Amniotic epithelial cell (primary cell): ENCODE results near the gene TTC17.
"Not testable (repeated sequence)": the region's sequence is repeated elsewhere in the genome, so short reads cannot be mapped to it uniquely, and the experiment has no call there.

Source experiments
- DNase-seq: peaks from one replicate; pipeline ENCODE4 v3.0.0-alpha.2; 2010; ENCODE audit warnings: low read depth

TTC17 gene

DNA sequence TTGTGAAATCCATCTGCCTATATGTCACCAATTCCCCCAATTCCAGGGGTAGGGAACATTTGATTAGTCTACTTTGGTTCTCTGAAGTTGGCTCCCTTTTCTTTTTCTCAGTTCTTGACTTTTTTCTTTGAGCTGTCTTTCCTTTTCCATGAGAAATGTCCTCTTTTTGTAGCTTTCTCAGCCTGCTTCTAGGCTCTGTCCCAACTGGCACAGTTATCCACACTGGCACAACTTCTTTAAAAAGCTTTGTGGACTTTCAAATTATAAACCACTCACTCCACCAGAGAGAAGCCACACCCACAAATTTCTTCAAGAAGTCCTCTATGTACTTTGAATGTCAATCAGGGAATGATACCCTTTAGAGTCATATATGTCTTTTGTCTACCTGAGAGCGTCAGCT, 100.5 kb downstream of the TTC17 start:
- DNase-seq = no peak

GRCh38 chr11:43462359-43462758, 103.6 kb downstream of the TTC17 start:
- no peak for DNase-seq

GRCh38 chr11:43467958-43468357, 109.2 kb downstream of the TTC17 start:
- peak; percentile 9 for DNase-seq

DNA sequence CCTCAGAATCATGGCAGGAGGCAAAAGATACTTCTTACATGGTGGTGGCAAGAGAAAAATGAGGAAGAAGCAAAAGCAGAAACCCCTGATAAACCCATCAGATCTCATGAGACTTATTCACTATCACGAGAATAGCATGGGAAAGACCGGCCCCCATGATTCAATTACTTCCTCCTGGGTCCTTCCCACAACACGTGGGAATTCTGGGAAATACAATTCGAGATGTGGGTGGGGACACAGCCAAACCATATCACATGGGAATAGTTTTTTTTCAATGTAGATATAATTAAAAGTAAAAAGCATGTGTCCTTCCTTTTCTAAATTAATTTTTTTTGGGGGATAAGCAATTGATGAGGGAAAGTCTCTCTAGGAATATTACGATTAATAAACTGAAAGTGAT, 118.8 kb downstream of the TTC17 start:
- DNase-seq = not testable (repeated sequence)

- peak; percentile 49 for DNase-seq
Measured at GRCh38 chr11:43486141-43486540, 127.4 kb downstream of the TTC17 start.

- peak; percentile 48 for DNase-seq
Measured at GRCh38 chr11:43489869-43490465, 131.2 kb downstream of the TTC17 start.

GRCh38 chr11:43492701-43493100, 134.0 kb downstream of the TTC17 start:
- DNase-seq = no peak

- no peak for DNase-seq
Measured at GRCh38 chr11:43493431-43493830, 134.7 kb downstream of the TTC17 start.

DNA sequence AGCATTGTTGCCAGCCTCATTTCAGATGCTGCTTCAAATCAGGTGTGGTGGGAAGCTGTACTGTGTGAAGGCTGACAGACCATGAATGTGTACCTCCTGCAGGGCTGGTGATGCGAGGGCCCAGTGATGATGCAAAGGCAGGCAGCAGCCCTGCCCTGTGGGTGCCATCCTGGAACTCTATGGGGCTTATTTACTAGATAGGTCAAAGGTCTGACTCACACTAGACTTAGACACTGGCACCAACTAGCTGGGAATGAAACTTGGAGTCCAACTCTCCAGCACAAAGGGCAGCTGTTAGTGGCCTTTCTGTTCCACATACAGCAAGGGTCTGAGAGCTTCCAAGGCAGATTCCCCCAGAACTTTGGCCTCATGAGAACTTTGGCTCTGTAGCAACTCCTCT, 138.4 kb downstream of the TTC17 start:
- no peak for DNase-seq

DNA sequence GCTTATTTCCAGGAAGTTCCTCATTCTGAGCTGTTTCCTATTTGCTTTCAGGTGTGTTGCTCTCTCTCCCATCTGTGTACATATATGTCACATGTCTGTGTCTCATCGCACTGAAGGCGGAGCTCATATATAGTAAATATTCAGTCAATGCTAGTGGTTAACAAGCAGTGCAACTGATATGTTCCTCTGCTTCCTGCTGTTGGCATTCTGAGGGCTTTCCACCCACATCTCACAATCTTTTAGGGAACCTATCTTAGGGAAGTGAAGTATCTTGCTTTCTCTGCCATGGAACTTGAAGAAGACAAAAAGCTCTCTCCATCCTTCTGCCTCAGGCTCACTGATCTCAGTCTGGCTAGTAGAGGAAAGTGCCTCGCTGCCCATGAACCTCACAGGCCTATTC, 139.8 kb downstream of the TTC17 start:
- no peak for DNase-seq

GRCh38 chr11:43503417-43503816, 144.7 kb downstream of the TTC17 start:
- DNase-seq = no peak

GRCh38 chr11:43504316-43504950, 145.7 kb downstream of the TTC17 start:
- no peak for DNase-seq

- no peak for DNase-seq
Measured at GRCh38 chr11:43505171-43505570, 146.5 kb downstream of the TTC17 start.

DNA sequence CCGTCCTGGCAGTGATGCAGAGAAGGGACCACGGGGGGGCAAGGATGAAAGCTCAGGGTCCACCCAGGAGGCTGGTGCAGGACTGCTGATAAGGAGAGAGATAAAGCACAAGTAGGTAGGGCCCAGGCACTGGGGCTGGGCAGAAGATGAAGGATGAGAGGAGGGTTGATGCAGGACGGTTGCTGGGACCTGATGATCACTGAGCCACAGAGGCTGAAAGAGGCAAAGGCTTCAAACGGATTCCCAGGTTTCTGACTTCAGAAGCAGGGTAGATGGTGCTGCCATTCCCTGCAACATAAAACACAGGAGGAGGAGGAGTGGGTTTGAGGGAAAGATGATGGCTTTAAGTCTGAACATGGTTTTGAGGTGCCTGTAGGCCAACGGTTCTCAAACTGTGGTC, 148.5 kb downstream of the TTC17 start:
- DNase-seq = no peak

DNA sequence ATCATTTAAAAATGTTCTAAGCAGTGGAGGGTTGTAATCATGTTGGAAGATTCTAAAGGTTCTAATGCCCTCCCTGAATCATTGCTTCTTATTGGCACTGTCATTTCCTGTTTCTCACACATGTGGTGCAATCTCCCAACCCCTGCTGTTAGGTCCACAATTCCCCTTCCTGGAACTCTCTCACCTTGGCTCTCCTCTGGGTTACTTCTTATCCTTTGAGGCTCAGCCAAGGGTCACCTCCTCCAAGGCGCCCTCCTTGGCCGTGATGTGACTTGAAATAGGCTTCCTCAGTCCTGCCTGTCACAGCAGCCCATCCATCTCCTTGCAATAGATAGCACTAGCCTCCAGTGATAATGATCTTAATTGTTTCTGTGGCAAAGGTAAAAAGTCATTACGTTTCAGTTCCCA, 149.8 kb downstream of the TTC17 start:
- DNase-seq = peak; percentile 53

DNA sequence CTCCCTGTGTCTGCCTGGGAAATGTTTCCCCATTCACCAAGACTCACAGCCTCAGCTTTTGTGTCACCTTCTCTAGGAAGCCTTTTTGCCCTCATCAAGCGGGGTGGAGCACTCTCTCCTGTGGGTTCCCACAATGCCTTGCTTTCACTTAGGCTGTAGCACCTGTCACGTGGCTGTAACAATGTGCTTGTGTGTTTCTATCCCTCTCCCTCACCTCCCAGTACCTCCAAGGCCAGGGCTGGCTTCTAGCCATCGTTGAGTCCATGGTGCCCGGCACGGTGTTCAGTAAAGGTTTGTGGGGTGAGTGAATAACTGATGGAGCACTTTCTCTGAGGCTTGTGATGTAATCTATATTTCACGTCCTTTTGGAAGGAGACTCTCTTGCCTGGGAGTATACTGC, 153.2 kb downstream of the TTC17 start:
- DNase-seq = no peak

GRCh38 chr11:43515090-43515489, 156.4 kb downstream of the TTC17 start:
- DNase-seq = no peak

- DNase-seq = no peak
Measured at GRCh38 chr11:43516316-43516850, 157.7 kb downstream of the TTC17 start.

GRCh38 chr11:43517518-43517917, 158.8 kb downstream of the TTC17 start:
- DNase-seq = peak; percentile 41

DNA sequence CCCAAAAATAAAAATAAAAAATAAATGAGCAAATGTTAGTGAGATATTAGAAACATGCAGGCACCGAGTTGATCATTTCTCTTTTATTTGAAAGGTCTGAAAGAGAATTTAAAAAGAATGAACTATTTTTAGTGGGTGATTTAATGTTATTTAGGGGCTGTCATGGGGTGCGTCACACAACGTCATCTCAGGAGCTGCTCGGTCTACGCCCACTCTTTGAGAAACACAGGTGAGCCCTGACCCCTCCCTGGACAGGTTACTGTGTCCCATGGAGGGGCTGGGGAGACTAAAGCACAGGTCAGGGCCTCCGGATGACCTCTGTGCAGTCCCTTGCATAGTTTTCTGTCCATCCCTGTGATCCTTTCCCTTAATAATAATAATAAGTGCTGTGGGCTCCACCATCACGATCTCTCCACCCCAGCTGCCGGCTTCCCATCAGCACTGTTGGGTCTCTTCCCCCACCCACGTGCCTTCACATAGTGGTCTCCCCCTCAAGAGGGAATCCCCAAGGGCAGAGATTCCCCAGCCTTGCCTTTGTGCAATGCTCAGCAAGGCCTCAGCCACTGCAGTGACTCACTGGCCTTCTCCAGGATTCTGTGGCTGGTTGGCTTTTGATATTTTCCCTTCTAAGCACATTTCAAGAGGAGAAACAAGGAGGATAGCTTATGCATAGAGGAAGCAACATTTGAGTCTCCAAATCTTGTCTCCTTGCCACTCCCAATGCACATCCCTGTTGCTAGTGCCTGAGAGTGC, 159.9 kb downstream of the TTC17 start:
- peak; percentile 39 for DNase-seq

DNA sequence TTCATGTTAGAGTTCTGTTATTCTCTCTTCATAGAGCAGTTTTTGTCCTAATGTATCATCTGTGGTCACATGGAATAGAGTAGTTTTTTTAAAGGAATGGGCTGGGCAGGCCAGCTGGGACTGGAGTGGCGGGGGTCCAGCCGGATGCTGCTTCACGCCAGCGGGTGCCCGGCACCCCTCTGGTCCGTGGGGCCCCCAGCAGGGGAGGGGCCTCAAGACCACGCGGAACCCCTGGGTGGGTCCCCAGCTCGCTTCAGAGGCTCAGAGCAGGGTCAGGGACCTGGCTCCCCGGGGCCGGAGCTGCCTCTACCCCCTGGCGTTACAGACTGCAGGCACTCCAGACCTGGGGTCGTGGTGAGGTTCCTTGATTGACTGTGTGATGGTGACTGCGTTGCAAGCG, 162.8 kb downstream of the TTC17 start:
- no peak for DNase-seq

DNA sequence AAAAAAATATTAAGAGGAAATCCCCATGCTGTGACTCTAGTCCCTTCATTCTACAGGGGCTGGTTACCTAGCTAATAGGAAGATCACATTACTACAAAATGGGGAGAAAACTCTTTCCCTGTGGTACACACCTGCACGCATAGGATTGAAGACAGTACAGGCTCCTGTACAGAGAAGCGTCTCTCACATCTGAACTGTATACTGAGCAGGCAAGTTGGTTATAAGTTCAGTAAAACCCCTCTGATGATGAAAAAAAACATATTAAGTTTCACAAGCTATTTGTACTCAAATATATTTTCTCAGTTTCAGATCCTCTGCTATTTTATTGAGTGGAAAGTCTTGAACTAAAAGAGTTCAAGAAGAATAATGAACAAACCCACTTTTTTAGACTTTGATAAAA, 164.9 kb downstream of the TTC17 start:
- no peak for DNase-seq

- no peak for DNase-seq
Measured at GRCh38 chr11:43532041-43532440, 173.3 kb downstream of the TTC17 start.
